Fibroblast of the conjunctiva (primary cell): ENCODE measurements around the gene FOXO4.

Experiments used
- DNase-seq: peaks from one replicate; pipeline ENCODE4 v3.0.0-alpha.2; 2010; ENCODE audit warnings: low read depth

The FOXO4 gene

GRCh38 chrX:71143508-71143907, 47.9 kb downstream of the FOXO4 start:
- peak; percentile 17 for DNase-seq

GRCh38 chrX:71144651-71145050, 49.0 kb downstream of the FOXO4 start, which contains the start of gene NLGN3:
Gene NLGN3 (plus strand): TSS chrX:71144841. CDS start chrX:71147750, 2,909 bp downstream.
- no peak for DNase-seq

DNA sequence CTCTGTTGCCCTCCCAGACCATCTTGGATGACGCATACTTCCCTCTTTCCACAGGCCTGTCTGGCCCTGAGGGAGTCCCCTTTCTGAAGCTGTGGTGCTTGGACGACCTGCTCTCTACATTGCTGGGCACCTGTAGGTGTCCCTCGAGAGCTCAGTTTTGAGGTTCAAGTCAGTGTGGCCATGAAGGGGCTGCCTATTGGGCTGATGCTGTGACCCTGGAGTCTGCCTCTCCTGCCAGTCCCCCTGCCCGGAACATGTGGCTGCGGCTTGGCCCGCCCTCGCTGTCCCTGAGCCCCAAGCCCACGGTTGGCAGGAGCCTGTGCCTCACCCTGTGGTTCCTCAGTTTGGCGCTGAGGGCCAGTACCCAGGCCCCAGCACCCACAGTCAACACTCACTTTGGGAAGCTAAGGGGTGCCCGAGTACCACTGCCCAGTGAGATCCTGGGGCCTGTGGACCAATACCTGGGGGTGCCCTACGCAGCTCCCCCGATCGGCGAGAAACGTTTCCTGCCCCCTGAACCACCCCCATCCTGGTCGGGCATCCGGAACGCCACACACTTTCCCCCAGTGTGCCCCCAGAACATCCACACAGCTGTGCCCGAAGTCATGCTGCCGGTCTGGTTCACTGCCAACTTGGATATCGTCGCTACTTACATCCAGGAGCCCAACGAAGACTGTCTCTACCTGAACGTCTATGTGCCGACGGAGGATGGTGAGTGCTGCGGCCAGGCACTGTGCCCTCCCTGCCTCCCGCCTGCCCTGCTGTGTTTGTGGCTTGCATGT, 52.0 kb downstream of the FOXO4 start:
- DNase-seq, result no peak

DNA sequence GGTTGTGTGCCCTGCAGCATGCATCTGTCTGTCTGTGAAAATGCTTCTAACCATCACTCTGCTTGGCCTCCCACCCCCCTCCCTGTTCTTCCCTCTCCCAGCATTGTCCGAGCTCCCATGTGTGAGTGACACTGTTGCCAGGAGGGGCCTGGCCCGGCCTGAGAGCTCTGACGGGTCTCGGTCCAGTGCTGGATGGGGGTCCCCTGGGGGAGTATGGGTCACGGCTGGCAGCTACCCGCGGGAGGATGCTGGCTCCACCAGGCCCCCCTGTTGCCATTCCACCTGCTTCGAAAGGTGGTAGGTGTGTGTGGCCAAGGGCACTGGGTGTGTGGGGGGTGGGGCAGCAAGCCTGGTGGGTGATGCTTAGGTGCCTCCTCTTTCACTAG, 52.6 kb downstream of the FOXO4 start:
- DNase-seq, result no peak

DNA sequence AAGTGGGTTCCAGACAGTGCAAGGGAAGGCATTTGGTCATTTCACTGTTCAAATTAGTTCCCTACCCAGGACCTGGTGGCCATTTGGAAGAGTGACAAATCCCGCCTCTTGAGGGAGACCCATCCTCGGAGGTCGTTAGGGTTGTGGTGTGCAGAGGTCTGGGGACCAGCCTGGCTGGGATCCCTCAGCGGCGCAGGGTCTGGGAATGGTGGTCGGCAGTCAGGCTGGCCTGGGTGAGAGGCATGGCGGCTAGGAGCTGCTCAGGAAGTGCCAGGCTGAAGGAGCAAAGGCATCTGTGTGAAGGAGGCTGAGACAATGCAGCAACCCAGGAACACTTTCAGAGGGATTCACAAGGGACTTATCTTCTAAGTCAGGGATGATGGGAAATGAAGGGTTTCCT, 55.7 kb downstream of the FOXO4 start:
- no peak for DNase-seq
